Loucy (cell line): ENCODE data around the gene PNPLA1.

Experiments
- H2AFZ ChIP-seq: fragments of 200-600 bp; sonication (generic); 2 replicates; pipeline ENCODE4 v1.6.0; 2016; ENCODE audit warnings: antibody characterized with exemption, mild to moderate bottlenecking, low read length, moderate library complexity
- H3F3A ChIP-seq: fragments of 200-600 bp; 2 replicates; pipeline ENCODE4 v1.6.0; 2016; ENCODE audit warnings: antibody characterized with exemption, low read depth, mild to moderate bottlenecking
- H3K27me3 ChIP-seq: fragments of 200-600 bp; sonication (generic); 2 replicates; pipeline ENCODE4 v1.6.1; 2014; ENCODE audit warnings: low read length, mild to moderate bottlenecking; ENCODE audit not compliant: insufficient read depth, poor library complexity, severe bottlenecking
- H3K36me3 ChIP-seq: fragments of 200-600 bp; sonication (generic); 2 replicates; pipeline ENCODE4 v1.6.1; 2016; ENCODE audit warnings: low read length; ENCODE audit not compliant: insufficient read depth
- H3K4me1 ChIP-seq: fragments of 200-600 bp; sonication (generic); 2 replicates; pipeline ENCODE4 v1.5.1; 2014; ENCODE audit warnings: low read length, mild to moderate bottlenecking; ENCODE audit not compliant: insufficient read depth, poor library complexity, severe bottlenecking
- H3K4me2 ChIP-seq: fragments of 200-600 bp; sonication (generic); 2 replicates; pipeline ENCODE4 v1.6.0; 2014; ENCODE audit warnings: antibody characterized with exemption, low read length, low read depth, mild to moderate bottlenecking; ENCODE audit not compliant: poor library complexity, severe bottlenecking
- H3K4me3 ChIP-seq: fragments of 200-600 bp; sonication (generic); 2 replicates; pipeline ENCODE4 v1.5.1; 2014; ENCODE audit warnings: low read length, mild to moderate bottlenecking, mixed read lengths; ENCODE audit not compliant: poor library complexity, severe bottlenecking
- H3K79me2 ChIP-seq: fragments of 200-600 bp; sonication (generic); 2 replicates; pipeline ENCODE4 v1.6.1; 2014; ENCODE audit warnings: low read length; ENCODE audit not compliant: insufficient read depth
- H3K9ac ChIP-seq: fragments of 200-600 bp; sonication (generic); 2 replicates; pipeline ENCODE4 v1.6.0; 2014; ENCODE audit warnings: mild to moderate bottlenecking, low read depth, low read length, moderate library complexity; ENCODE audit not compliant: poor library complexity, severe bottlenecking
- H3K9me2 ChIP-seq: fragments of 200-600 bp; sonication (generic); replicated peaks from 2 replicates; pipeline ENCODE4 v1.6.1; 2016; ENCODE audit warnings: low read depth, low read length, mixed read lengths
- H3K9me3 ChIP-seq: fragments of 200-600 bp; sonication (generic); 2 replicates; pipeline ENCODE4 v1.6.1; 2014; ENCODE audit warnings: mild to moderate bottlenecking, antibody characterized with exemption, low read length, low read depth; ENCODE audit not compliant: insufficient read depth
- H4K20me1 ChIP-seq: fragments of 200-600 bp; sonication (generic); 2 replicates; pipeline ENCODE4 v1.6.0; 2014; ENCODE audit warnings: antibody characterized with exemption, low read length, mild to moderate bottlenecking; ENCODE audit not compliant: insufficient read depth, poor library complexity, severe bottlenecking
- EZH2phosphoT487 ChIP-seq: fragments of 200-600 bp; IDR thresholded peaks from 2 replicates; pipeline ENCODE4 v1.6.1; 2018; ENCODE audit warnings: antibody characterized with exemption, mild to moderate bottlenecking, moderate library complexity, borderline replicate concordance
- TF ChIP-seq, protein P1 (sequence below): fragments of 200-600 bp; sonication (generic); conservative IDR thresholded peaks from 2 replicates; pipeline ENCODE4 v1.5.1; 2014; ENCODE audit warnings: mild to moderate bottlenecking, antibody characterized with exemption, low read length

Gene PNPLA1

GRCh38 chr6:36289281-36289878 lies 19.5 kb downstream of the PNPLA1 start:
- no peaks in the 10 kb centered on the region for H3K36me3 ChIP-seq
- H3K9ac ChIP-seq: no peak overlapping the region
- no peaks in the 10 kb centered on the region for H3F3A ChIP-seq
- H3K79me2 ChIP-seq: no peaks in the 10 kb centered on the region
- no peaks in the 10 kb centered on the region for H3K9me3 ChIP-seq
- H4K20me1 ChIP-seq: no peaks in the 10 kb centered on the region
- H3K4me2 ChIP-seq: no peak overlapping the region
- no peaks in the 10 kb centered on the region for H3K9me2 ChIP-seq
- H3K4me3 ChIP-seq: no peak overlapping the region
- no peak overlapping the region for H2AFZ ChIP-seq
- TF ChIP-seq, protein P1, sequence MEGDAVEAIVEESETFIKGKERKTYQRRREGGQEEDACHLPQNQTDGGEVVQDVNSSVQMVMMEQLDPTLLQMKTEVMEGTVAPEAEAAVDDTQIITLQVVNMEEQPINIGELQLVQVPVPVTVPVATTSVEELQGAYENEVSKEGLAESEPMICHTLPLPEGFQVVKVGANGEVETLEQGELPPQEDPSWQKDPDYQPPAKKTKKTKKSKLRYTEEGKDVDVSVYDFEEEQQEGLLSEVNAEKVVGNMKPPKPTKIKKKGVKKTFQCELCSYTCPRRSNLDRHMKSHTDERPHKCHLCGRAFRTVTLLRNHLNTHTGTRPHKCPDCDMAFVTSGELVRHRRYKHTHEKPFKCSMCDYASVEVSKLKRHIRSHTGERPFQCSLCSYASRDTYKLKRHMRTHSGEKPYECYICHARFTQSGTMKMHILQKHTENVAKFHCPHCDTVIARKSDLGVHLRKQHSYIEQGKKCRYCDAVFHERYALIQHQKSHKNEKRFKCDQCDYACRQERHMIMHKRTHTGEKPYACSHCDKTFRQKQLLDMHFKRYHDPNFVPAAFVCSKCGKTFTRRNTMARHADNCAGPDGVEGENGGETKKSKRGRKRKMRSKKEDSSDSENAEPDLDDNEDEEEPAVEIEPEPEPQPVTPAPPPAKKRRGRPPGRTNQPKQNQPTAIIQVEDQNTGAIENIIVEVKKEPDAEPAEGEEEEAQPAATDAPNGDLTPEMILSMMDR: no peak
- TF ChIP-seq EZH2phosphoT487: no peak
- H3K4me1 ChIP-seq: peaks cover 9% of the 10 kb centered on the region
- H3K27me3 ChIP-seq: no peaks in the 10 kb centered on the region

DNA sequence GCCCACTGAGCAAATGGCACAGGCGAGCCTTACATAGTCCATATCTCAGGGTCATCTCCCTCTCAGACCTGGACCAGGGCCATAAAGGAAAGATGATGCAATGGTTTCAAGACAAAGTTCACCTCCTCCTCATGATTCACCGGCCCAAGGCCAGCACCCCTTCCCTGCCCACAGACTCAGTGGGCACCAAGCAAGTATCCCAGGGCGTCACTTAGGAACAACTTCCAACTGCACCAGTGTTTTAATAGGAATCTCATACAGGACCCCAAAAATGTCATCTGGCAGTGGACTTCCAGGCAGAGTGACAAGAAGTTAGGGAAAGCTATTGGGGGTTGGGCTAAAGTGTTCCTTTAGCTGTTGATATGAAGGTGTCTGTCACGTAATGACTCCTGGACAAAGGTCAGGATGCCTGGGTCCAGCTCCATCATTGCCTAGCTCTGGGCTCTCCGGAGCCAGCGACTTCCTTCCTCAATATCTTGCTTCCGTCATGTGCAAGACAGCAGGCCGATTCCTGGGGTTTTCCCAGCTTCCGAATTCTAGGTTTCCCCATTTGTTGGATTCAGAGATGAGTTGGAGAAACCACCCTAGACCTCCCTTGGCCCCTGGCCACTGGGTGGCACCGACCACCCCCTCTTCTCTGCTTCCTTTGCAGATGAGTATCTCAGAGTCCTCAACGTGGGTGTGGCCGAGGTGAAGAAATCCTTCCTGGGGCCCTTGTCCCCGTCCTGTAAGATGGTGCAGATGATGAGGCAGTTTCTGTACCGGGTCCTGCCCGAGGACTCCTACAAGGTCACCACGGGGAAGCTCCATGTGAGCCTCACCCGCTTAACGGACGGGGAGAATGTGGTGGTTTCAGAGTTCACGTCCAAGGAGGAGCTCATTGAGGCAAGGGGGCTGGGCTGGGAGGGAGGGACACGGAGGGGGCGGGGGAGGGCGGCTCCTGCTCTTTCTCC lies 21.1 kb downstream of the PNPLA1 start:
- H4K20me1 ChIP-seq: no peaks in the 10 kb centered on the region
- no peaks in the 10 kb centered on the region for H3F3A ChIP-seq
- H3K27me3 ChIP-seq: no peaks in the 10 kb centered on the region
- H3K4me2 ChIP-seq: no peak overlapping the region
- peak overlapping the region; percentile 37; the same call in 1 of the 2 replicates for H2AFZ ChIP-seq
- no peaks in the 10 kb centered on the region for H3K9me3 ChIP-seq
- H3K9me2 ChIP-seq: no peaks in the 10 kb centered on the region
- H3K9ac ChIP-seq: no peak overlapping the region
- no peaks in the 10 kb centered on the region for H3K79me2 ChIP-seq
- no peak for TF ChIP-seq EZH2phosphoT487
- TF ChIP-seq, protein P1: no peak
- no peak overlapping the region for H3K4me3 ChIP-seq
- H3K36me3 ChIP-seq: no peaks in the 10 kb centered on the region
- peaks cover 9% of the 10 kb centered on the region for H3K4me1 ChIP-seq

DNA sequence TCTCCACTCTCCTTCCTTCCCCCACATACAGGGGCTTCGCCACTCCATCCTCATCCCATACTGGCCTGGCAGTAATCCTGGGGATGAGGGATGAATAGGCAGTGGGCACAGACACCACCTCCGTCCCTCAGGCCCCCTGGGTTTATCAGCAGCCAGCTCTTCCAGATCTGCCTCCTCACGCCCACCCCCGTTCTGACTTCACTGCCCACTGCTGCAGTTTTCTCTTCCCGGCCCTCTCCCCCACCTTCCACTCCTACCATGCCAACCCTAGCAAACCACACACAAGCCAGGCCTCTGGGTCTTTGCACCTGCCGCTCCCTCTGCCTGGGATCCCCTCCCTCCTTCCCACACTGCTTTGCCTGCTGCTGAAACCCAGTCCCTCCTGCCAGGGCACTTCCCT lies 22.3 kb downstream of the PNPLA1 start:
- TF ChIP-seq, protein P1: no peak
- no peak for TF ChIP-seq EZH2phosphoT487
- Histone ChIP-seq H4K20me1 (no peaks in the 10 kb centered on the region), H3K27me3 (no peaks in the 10 kb centered on the region)

More for the DNA sequence above, 22.3 kb downstream of the PNPLA1 start:
- Histone ChIP-seq H3K4me1 (peaks cover 9% of the 10 kb centered on the region), H2AFZ (no peak overlapping the region), H3K9me2 (no peaks in the 10 kb centered on the region), H3K4me3 (no peak overlapping the region), H3K9me3 (no peaks in the 10 kb centered on the region), H3K4me2 (no peak overlapping the region), H3F3A (no peaks in the 10 kb centered on the region), H3K36me3 (no peaks in the 10 kb centered on the region), H3K79me2 (no peaks in the 10 kb centered on the region), H3K9ac (no peak overlapping the region)
